Measurements from ENCODE around the gene ADARB2.

- TF ChIP-seq CTCF (IDR thresholded peaks at IDR 0.05; ENCODE audit: low read depth, low read length, poor library complexity, severe bottlenecking) (no peak), EZH2phosphoT487 (IDR thresholded peaks at IDR 0.05; ENCODE audit: borderline replicate concordance, low read length) (no peak)
Measured at GRCh38 chr10:1513221-1513620, 224.1 kb downstream of the ADARB2 start.

Data from DOHH2 (cell line).